ENCODE results near the gene YIPF3.
"Not testable (repeated sequence)": the region's sequence is repeated elsewhere in the genome, so short reads cannot be mapped to it uniquely, and the experiment has no call there.

GRCh38 chr6:43557620-43558019, 40.9 kb upstream of the YIPF3 start:
- not testable (repeated sequence) for TF ChIP-seq RFX1 (IDR thresholded peaks at IDR 0.05); ZNF77 (CRISPR knock-in tag; IDR thresholded peaks at IDR 0.05); PCBP1 (IDR thresholded peaks at IDR 0.05; ENCODE audit: low read depth, low read length, poor library complexity, severe bottlenecking); MAX (CRISPR knock-in tag; IDR thresholded peaks at IDR 0.05); ZNF318 (IDR thresholded peaks at IDR 0.05; ENCODE audit: borderline replicate concordance in 1 of 2, low read depth in 1 of 2)
